IPS DF 6.9 (cell line): ENCODE results near the gene TEX35.

Experiments used
- DNase-seq: peaks from one replicate; pipeline ENCODE4 v3.0.0-alpha.2; 2013; ENCODE audit warnings: low read depth, low spot score
- H3K27ac ChIP-seq: one replicate; pipeline ENCODE4 v1.5.1; 2013; ENCODE audit warnings: low read length, control low read depth
- H3K27me3 ChIP-seq: 2 replicates; pipeline ENCODE4 v1.6.1; 2013; ENCODE audit warnings: mild to moderate bottlenecking, low read length; ENCODE audit not compliant: control insufficient read depth, insufficient read depth
- H3K36me3 ChIP-seq: 2 replicates; pipeline ENCODE4 v1.6.1; 2013; ENCODE audit warnings: low read length; ENCODE audit not compliant: control insufficient read depth, insufficient read depth
- H3K4me1 ChIP-seq: 2 replicates; pipeline ENCODE4 v1.6.1; 2013; ENCODE audit warnings: low read length; ENCODE audit not compliant: control insufficient read depth, insufficient read depth
- H3K4me3 ChIP-seq: 2 replicates; pipeline ENCODE4 v1.5.1; 2013; ENCODE audit warnings: mild to moderate bottlenecking, low read length
- H3K9me3 ChIP-seq: 2 replicates; pipeline ENCODE4 v1.6.1; 2013; ENCODE audit warnings: low read length, inconsistent platforms; ENCODE audit not compliant: control insufficient read depth, insufficient read depth
- WGBS: extraction: QIAGEN DNeasy Blood & Tissue Kit; methylation state at CpG from one replicate; pipeline ENCODE4 v1.1.7; 2013; ENCODE audit warnings: mixed read lengths, missing lambda C conversion rate; ENCODE audit not compliant: insufficient read length, insufficient coverage; 5-methylcytosine and 5-hydroxymethylcytosine counted together

TEX35 gene

DNA sequence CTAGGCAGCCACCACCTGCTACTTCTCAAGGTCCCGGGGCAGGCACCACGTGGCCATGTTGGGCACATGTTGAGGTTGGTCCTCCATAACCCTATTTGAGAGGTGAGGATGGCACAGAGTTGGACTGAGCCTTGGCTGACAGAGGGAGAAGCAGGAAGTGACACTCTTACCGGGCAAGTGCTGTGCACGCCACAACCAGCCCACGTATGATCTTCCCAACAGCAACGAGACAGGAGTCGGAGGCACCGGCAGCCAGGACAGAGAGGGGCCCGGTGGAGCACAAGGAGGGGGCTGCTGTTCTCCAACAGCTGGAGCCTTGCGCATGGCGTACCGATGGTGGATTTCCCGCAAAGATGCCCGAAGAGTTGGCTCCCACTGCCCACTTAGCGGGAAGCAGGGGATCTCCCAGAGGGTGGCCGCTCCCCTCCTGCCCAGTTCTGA, 19.6 kb upstream of the TEX35 start:
- Histone ChIP-seq H3K27ac (no peak overlapping the region), H3K36me3 (no peaks in the 10 kb centered on the region), H3K4me3 (no peak overlapping the region), H3K27me3 (no peaks in the 10 kb centered on the region), H3K9me3 (no peaks in the 10 kb centered on the region), H3K4me1 (no peaks in the 10 kb centered on the region)
- no CpG with 5 or more reads among the region's 16 CpGs for WGBS
- no peak for DNase-seq

DNA sequence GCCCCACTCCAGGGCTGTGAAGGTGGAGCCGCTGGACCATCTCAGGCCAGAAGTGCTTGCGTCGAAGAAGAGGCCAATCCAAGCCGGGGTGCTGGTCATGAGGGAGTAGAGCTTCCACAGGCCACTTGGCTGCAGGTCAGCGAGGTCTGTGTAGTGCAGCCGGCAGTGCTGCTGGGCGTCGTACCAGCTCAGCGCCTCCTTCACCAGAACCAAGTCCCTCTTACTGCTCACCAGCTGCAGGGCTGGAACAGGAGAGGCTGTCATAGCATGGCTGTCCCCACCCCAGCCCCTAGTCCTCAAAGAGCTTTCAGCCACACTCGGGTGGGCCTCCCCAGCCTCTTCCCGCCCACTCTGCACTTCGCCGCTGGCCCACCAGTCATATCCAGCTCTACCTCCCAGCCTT, 18.3 kb upstream of the TEX35 start:
- no peak overlapping the region for H3K27ac ChIP-seq
- no peaks in the 10 kb centered on the region for H3K36me3 ChIP-seq
- no peak for DNase-seq
- H3K4me3 ChIP-seq, result no peak overlapping the region
- H3K9me3 ChIP-seq, result no peaks in the 10 kb centered on the region
- no peaks in the 10 kb centered on the region for H3K4me1 ChIP-seq
- no CpG with 5 or more reads among the region's 13 CpGs for WGBS
- H3K27me3 ChIP-seq, result no peaks in the 10 kb centered on the region

DNA sequence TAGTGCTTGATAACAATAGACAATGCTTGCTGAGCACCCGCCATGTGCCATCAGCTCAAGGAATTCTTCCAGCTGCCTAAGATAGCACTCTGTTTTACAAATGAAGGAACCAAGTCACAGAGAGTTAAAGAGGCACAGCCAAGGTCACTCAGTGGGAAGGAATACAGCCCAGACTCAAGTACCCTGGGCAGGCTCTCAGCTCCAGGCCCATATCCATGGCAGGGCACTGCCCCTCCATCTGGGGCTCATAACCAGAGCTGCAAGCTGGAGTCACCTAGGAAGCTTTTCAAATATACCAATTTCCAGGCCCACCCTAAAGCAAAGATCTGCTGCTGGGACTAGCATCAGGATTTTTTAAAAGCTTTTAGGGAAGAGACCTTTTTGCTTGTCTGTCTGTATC, 17.8 kb upstream of the TEX35 start:
- H3K4me1 ChIP-seq, result no peaks in the 10 kb centered on the region
- no peak overlapping the region for H3K4me3 ChIP-seq
- H3K27ac ChIP-seq, result no peak overlapping the region
- DNase-seq, result no peak
- H3K9me3 ChIP-seq, result no peaks in the 10 kb centered on the region
- no peaks in the 10 kb centered on the region for H3K36me3 ChIP-seq
- no peaks in the 10 kb centered on the region for H3K27me3 ChIP-seq
- no CpG with 5 or more reads among the region's 1 CpG for WGBS

DNA sequence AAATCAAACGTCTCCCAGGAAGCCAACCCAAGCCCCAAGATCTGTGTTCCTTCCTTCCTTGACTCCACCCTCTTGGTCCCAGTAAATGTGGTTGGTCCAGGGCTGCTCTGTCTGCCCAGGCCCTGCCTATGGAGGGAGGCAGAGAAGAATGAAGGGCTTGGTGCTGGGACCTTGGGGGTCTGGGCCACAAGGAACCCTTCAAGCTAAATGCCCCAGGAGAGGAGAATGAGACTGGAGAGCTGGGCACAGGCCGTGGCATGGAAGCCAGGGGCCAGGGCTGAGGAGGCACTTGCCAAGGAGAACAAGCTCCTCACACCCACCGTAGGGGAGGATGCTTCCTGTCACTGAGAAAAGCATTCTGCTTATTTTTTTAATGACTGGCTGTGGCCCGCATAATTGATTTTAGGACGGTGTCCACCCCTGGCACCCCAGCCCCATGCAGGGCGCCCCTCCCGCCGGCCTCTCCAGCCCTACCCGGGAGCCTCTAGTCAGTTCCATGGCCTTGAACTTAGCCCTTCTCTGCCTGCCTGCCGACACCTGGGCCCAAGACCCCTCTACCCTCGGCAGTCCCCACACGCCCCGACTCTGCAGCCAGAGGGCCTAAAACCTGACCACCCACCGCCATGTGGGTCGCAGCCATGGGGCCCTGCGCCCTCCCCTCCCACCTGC, 17.0 kb upstream of the TEX35 start:
- no peaks in the 10 kb centered on the region for H3K4me1 ChIP-seq
- H3K9me3 ChIP-seq, result no peaks in the 10 kb centered on the region
- H3K4me3 ChIP-seq, result no peak overlapping the region
- WGBS, result no CpG with 5 or more reads among the region's 16 CpGs
- no peaks in the 10 kb centered on the region for H3K36me3 ChIP-seq
- no peaks in the 10 kb centered on the region for H3K27me3 ChIP-seq
- no peak overlapping the region for H3K27ac ChIP-seq
- DNase-seq, result no peak

DNA sequence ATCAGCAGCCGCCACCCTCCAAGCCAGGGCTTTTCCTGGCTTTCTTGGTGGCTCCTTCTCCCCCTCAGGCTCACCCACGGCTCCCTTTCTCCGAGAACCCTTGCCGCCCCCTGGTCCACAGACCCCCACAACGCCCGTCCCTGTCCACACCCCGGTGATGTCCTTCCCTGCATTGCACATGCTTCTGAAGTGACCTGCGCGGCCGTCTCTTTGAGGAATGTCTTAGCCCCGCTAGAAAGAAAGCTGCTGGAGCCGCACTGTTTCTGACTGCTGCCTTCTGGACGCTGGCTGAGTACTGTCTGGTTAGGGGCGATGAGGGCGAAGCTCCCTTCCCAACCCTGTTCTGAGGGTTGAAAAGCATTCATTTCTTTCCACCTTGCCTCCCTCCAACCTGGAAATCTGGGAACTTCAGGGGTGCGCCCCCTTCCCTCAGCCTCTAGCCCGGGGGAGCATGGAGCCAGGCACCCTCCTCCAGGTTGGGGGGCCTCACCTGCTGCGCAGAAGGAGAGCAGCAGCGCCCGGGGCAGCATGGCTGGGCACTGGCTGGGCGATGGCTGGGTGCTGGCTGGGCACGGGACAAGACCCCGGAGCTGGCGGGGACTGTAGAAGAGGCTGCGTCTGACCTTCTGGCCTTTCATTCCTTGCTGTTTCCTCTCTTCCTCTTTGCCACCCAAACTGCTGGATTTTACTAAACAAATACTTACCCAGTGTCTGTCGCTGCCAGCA, 16.3 kb upstream of the TEX35 start, which contains the start of gene CLEC20A:
Gene CLEC20A, minus strand, starts transcription at position 555 of the 726 bp plus-strand sequence. Its CDS starts 25 bp downstream, at position 530.
- no peaks in the 10 kb centered on the region for H3K27me3 ChIP-seq
- no peaks in the 10 kb centered on the region for H3K4me1 ChIP-seq
- no peak within 1 kb of the TSS for H3K4me3 ChIP-seq
- DNase-seq, result no peak
- WGBS, result no CpG with 5 or more reads among the region's 26 CpGs
- H3K27ac ChIP-seq, result no peak within 1 kb of the TSS
- no peaks in the 10 kb centered on the region for H3K36me3 ChIP-seq
- no peaks in the 10 kb centered on the region for H3K9me3 ChIP-seq

DNA sequence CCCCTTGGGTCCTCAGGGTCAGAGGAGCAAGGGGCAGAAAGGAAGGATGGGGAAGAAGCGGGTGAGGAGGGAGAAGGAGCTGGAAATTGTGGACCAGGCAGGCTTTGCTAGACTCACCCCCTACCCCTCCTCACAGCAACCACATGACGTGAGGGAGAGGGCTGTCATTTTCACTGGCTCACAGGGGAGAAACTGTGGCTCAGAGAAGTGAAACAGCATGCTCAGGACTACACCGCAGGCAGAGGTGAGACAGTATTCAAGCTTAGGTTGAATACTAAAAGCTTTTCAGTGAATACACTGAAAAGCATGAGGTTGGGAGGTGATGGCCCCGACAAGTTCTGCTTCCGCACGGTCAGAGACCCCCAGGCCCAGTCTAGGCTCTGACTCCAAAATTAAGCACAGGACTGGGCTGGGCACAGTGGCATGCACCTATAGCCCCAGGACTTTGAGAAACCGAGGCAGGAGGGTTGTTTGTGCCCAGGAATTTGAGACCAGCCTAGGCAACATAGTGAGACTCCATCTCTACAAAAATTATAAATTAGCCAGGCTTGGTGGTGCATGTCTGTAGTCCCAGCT, 14.9 kb upstream of the TEX35 start:
- DNase-seq, result no peak
- no peaks in the 10 kb centered on the region for H3K4me1 ChIP-seq
- no peaks in the 10 kb centered on the region for H3K27me3 ChIP-seq
- H3K27ac ChIP-seq, result no peak overlapping the region
- WGBS, result no CpG with 5 or more reads among the region's 7 CpGs
- no peaks in the 10 kb centered on the region for H3K9me3 ChIP-seq
- no peaks in the 10 kb centered on the region for H3K36me3 ChIP-seq
- H3K4me3 ChIP-seq, result no peak overlapping the region

DNA sequence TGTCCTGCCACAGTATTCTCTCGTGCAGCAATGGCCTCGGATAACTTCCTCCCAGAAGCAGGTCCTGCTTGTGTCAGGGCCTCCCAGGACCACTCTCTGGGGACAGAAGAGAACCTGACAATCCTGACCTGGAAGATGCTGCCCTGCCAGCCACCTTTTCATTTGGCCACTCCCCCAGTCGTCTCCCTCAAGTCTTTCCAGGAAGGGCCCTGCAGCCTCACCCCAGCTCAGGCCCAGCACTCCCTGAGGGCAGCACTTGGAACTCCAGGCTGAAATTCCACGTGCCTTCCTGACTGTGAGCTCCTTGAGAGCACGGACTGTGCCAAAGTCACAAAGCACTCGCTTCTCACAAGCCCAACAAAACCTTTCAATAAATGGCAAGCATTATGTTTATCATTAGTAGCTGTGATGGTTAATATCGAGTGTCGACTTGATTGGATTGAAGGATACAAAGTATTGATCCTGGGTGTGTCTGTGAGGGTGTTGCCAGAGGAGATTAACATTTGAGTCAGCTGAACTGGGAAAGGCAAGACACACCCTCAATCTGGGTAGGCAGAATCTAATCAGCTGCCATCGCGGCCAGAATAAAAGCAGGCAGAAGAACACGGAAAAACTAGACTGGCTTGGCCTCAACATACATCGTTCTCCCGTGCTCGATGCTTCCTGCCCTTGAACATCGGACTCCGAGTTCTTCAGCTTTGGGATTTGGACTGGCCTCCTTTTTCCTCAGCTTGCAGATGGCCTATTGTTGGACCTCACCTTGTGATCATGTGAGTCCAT, 13.8 kb upstream of the TEX35 start:
- Histone ChIP-seq H3K27me3 (no peaks in the 10 kb centered on the region), H3K9me3 (no peaks in the 10 kb centered on the region), H3K4me3 (no peak overlapping the region), H3K36me3 (no peaks in the 10 kb centered on the region), H3K4me1 (no peaks in the 10 kb centered on the region), H3K27ac (no peak overlapping the region)
- WGBS, result no CpG with 5 or more reads among the region's 16 CpGs
- DNase-seq, result no peak

DNA sequence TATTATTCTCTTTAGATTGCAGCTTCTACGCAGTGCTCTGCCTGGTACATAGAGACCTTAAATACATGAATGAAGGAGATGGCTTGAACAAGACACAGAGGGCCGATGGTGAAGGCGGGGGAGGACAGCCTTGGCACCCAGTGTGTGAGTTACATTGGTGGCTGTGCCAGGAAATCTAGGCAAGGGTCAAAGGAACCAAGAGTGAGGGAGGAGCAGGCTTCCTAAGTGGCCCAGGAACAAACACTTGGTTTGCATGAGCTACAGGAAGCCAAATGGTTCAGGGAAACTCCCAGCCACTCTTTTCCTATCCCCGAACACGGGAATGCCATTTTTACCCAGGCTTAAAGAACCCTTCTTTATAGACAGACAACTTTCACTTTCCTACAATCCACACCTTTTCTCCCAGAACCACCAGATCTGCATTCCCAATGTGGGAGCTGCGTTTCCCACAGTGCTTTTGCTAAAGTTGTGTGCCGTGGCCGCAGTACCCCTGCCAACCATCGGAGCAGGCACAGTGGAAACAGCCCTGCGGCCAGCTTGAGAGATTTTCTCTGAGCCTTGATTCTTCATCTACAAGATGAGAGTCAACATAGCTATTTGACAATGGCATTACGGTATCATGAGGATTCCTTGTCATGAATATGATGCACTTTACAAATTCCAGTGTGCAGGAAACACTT, 12.7 kb upstream of the TEX35 start:
- no peaks in the 10 kb centered on the region for H3K36me3 ChIP-seq
- H3K4me3 ChIP-seq, result no peak overlapping the region
- no peak overlapping the region for H3K27ac ChIP-seq
- no peaks in the 10 kb centered on the region for H3K27me3 ChIP-seq
- H3K9me3 ChIP-seq, result no peaks in the 10 kb centered on the region
- no CpG with 5 or more reads among the region's 11 CpGs for WGBS
- no peaks in the 10 kb centered on the region for H3K4me1 ChIP-seq
- no peak for DNase-seq

DNA sequence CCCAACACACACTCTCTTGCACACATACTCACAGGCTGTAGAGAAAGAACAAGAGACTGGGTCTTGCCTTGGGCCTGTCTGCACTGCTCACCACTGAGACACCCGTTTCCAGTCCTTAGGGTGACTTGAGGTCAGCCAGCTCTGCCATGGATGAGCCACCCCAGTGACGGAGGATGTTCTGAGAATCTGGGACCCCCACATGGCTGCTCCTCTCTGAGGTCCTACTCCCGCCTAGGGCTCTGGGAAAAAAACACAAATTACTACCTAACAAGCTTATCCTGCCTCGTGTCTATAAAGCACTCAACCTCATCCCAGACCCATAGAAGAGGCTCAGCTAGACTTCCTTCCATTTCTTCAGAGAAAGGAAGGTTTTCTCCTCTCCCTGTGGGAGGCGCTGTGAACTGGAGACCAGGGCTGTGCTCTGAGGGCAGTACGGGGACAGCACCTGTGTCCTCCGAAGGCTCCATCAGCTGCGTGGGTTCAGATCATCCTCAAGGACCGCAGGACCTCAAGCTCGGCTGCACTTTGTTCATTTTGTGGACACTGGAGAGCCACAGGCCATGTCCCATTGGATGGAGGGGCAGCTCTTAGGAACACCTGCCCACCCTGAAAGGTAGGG, 11.9 kb upstream of the TEX35 start:
- H3K9me3 ChIP-seq, result no peaks in the 10 kb centered on the region
- DNase-seq, result no peak
- no peak overlapping the region for H3K4me3 ChIP-seq
- no CpG with 5 or more reads among the region's 10 CpGs for WGBS
- H3K27ac ChIP-seq, result no peak overlapping the region
- no peaks in the 10 kb centered on the region for H3K4me1 ChIP-seq
- H3K36me3 ChIP-seq, result no peaks in the 10 kb centered on the region
- H3K27me3 ChIP-seq, result no peaks in the 10 kb centered on the region
